HG02973 (cell line): Measurements from ENCODE around the gene HCN4.
"Not testable (repeated sequence)": the region's sequence is repeated elsewhere in the genome, so short reads cannot be mapped to it uniquely, and the experiment has no call there.

Experiments used
- ATAC-seq: cut with Tn5 transposase; IDR thresholded peaks from one replicate; pipeline ENCODE4 v1.9.1; 2021; ENCODE audit warnings: moderate library complexity; ENCODE audit not compliant: unreplicated experiment

Gene HCN4

DNA sequence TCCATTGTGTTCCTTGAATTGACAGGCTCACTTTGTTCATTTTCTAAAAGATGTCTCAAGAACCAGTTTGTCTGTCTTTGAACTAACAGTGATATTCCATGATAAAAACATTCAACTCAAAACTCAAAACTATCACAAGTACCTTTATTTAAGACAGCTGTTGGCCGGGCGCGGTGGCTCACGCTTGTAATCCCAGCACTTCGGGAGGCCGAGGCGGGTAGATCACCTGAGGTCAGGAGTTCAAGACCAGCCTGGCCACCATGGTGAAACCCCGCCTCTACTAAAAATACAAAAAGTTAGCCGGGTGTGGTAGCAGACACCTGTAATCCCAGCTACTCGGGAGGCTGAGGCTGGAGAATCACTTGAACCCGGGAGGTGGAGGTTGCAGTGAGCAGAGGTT is 68.5 kb downstream of the HCN4 start:
- ATAC-seq, result not testable (repeated sequence)

DNA sequence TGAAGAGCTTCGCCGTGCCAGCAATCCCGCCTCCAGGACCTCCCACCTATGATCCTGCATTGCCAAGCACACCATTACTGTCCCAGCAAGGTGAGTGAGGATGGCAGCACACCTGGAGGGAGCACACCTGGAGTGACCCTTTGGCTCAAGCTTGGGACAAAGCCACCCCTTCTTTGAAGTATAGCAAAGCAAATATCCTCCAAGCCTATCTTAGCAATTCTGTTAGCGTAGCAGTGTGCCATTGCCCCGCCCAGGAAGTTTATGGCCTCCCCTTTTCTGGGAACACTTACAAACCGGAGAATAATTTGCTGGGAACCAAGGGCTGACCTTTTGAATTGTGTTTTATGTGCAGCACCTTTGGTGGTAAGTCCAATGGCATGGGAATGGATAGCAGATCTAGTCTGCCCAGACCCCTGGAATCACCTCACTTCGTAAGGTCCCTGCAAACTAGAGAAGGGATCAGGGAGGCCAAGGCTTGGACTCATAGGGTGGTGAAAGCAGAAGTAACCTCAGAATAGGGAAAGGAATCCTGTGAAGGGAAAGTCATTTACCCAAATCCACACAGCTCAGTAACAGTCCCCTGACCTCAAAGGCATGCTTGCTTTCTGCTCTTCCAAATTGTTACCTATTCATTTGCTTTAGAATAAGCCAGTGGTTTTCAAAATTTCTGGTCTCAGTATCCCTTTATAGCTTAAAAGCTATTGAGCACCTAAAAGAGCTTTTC is 70.1 kb downstream of the HCN4 start:
- no peak for ATAC-seq

DNA sequence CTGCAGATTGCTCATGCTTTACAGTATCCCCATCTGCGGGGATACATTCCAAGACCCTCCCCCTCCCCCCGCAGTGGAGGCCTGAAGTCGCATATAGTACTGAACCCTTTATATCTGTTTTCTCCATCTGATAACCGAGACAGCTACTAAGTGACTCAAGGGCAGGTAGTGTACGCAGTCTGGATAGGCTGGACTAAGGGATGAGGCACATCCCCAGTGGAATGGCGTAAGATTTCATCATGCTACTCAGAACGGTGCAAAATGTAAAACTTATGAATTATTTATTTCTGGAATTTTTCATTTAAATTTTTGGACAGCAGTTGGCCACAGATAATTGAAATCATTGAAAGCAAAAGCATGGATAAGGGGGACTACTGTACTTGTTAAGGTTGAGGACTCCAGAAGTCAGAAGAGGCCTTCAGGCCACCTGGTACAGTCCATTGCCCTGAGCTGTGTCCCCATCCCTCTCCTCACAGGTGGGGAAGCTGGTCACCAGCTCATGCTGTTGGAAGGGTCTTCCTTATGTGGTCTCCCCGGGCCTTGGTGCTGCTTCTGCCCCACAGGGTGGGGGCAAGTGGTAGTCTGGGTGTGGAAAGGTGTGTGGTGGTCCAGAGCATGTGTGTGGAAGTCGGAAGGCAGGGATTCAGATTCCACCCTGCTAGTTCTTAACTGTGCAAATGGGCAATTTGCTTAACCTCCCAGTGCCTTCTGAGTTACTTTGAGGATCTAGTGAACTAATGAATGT is 72.0 kb downstream of the HCN4 start:
- no peak for ATAC-seq

DNA sequence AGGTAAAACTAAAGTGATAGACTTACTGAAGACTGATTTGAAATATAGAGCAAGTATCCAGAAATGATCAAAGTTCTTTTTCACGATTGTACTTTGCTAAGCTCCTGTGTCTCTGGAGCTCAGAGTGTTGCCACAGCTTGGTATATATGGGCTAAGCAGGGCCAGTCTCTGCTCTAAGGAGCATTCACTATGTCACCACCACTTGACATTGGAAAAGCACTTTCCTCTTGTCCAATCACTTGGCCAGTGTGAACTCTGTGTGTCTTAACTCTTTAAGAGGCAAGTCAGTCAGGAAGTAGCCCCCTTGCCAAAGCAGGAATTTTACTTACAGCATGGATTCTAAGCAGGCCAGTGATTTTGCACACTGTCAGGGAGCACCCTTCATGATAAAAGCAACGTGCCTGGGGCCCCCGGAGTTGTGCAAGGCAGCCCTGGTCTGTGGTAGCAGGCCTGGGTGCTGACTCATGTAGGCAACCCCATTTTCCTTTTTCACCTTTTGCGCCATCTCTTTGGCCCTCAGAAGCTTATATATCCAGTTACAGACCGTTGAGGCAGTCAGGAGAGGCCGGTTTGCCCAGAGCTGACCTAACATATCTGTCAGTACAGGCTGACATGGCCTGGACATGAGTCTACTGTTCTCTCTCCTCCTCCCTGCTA is 73.0 kb downstream of the HCN4 start:
- ATAC-seq, result no peak

DNA sequence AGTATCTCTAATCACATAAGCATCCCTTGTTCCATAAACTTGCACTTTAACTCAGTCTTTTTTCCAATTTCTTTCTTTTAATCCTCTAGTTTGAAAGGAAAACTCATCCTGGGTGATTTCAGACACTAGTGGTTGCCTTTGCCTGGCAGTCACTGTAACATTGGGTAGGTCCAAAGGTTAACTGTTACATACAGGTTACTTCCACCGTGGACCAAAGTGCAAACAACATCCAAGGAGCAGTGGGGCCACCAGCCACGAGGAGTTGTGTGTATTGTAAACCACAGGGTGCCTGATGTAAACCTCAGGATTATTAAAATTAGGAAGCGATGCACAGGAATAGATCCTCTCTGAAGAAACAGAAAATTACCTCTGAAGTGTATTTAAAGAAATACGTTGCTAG is 75.0 kb downstream of the HCN4 start:
- ATAC-seq, result no peak

DNA sequence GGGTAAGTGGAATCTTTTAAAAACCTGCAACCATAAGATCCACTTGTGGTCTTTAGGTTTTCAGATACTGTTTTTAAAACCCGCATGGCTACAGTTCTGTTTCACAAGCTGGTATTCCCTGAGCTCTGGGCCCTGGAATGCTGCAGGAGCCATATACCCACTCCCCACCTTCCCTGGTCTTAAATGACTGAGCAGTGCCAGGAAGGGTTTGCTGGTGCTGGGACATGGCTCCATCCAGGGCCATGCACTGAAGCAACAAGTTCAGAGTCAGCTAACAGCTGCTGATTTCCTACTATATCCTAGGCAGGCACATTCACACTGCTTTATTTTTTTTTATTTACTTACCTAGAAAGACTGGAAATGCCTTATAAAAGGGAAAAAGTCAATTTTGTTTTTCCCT is 77.3 kb downstream of the HCN4 start:
- no peak for ATAC-seq

DNA sequence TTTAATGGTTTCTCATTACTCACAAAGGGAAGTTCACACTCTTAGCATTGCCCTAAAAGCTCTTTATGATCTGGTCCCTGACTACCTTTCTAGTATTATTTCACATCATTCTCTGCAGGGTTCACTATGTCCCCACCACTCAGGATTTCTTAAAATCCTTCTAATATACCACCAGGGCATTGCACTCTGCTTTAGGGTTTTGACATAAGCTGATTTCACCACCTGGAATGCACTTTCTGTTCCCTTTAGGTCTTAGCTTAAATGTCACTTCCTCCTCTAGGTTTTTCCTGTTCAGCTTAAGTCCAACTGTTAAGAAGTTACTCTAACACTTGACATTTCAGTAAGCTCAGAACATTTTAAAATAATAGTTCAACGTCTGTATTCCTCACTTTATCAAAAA is 81.7 kb downstream of the HCN4 start:
- no peak for ATAC-seq

DNA sequence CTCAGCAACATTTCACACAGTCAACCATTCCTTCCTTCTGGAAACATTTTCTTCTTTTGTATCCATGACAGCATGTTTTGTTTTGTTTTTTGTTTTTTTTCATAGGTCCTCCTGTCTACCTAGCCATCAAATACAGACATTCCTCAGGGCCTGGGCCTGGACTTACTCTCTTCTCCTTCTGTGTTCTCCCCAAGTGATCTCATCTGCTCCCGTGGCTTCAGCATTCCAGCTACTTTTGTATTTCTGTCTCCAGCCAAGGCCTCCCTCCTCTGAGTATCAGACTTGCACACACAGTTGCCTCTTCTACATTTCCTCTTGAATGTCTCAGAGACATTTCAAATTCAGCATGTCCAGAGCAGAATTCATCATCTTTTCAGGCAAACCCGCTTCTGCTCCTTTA is 82.4 kb downstream of the HCN4 start:
- no peak for ATAC-seq

DNA sequence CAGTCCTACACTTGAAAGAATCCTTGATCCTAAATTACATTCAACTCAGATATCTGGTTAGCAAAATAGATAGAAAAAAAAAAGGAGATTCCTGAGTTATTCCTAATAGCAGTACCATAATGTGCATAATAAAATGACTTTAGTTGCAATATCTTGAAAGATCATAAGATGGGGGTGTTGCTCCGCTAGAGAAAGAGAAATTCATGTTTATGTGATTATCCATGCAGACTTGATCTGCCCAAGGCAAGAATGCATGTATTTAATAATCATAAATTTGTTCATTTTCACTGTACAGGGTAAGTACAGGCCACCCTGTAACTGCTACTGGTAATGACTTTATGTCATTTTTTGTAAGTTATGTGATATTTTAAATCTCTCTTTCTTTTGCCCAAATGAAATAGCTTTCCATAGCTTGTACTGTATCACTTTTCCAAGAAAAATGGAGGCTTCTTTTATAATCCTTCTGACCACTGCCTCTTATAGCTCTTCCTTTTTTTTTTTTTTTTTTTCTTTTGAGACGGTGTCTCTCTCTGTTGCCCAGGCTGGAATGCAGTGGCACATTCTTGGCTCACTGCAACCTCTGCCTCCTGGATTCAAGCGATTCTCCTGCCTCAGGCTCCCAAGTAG is 84.6 kb downstream of the HCN4 start:
- ATAC-seq, result no peak

DNA sequence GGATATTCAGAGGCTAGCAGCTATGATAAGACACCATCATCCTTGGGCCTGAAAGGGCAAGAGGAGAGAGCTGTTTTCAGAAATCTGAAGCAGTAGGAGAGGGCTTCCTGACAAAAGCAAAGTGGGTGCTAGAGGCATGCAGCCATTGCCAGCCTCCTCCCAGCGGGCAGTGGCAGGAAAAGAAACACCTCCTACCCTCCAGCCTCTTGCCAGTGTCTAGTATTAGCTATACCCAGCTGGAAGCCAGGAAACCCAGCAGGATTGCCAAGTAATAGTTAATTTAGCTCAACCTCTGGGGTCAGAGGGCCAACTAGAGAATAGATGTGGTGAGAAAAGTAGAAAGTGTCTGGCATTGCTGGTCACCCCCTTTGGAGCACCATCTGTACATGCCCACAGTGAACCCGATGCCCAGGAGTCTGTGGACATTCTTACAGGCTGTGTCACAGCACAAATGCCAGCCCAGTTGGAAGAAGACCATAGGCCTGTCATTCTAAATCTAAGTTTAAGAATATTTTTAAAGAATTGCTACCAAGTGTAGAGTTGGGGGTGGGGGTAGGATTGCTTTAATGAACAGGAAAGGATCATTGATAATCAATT is 85.3 kb downstream of the HCN4 start:
- ATAC-seq, result no peak

DNA sequence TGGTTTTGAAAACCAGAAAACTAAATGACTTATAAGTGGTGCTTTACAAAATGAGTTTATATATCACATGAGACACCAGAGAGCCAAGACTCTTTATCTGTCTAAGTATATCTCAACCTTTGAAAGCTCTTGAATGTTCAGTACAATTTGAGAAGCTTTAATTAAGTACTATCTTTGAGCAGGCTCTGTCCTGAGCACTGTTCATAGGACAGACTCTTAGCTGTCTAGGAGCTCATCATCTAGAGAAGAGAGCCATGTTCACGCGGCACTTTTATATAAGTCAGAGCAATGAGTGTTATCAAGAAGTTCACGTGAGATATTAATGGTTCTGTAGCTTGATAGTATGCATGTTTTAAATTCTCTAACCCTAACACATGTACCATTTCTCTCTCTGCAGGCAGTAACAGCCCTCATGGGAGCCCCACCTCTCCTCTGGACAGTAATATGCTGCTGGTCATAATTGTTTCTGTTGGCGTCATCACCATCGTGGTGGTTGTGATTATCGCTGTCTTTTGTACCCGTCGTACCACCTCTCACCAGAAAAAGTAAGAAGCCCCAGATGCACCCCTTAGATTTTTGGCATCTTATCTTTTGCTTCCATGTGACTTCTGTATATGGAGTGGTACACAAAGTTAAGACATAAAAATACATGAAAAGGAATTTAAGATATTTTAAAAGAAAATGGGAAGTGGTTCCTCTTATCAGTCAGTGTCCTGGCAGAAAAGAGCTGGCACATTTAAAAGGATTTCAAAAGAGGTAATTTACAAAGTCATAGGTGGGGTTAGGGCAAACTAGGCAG is 86.0 kb downstream of the HCN4 start:
- no peak for ATAC-seq

DNA sequence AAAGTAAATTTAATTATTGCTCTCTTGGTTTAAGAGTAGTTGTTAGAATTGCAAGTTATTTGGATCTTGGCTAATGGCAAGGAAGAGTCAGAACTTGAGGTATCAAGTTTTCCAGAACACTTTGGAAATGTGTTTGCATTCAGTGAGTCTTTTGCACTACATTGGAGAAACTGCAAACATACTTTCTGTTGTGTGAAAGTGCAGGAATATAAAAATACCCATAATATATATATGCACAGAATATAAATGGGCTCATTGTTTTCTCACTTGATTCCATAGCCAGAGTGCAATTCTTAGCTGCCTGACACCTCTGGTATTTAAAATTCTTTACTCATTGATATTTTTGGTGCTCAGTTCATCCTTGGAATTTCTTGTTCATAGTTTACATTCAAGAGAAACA is 92.9 kb downstream of the HCN4 start:
- ATAC-seq, result no peak

DNA sequence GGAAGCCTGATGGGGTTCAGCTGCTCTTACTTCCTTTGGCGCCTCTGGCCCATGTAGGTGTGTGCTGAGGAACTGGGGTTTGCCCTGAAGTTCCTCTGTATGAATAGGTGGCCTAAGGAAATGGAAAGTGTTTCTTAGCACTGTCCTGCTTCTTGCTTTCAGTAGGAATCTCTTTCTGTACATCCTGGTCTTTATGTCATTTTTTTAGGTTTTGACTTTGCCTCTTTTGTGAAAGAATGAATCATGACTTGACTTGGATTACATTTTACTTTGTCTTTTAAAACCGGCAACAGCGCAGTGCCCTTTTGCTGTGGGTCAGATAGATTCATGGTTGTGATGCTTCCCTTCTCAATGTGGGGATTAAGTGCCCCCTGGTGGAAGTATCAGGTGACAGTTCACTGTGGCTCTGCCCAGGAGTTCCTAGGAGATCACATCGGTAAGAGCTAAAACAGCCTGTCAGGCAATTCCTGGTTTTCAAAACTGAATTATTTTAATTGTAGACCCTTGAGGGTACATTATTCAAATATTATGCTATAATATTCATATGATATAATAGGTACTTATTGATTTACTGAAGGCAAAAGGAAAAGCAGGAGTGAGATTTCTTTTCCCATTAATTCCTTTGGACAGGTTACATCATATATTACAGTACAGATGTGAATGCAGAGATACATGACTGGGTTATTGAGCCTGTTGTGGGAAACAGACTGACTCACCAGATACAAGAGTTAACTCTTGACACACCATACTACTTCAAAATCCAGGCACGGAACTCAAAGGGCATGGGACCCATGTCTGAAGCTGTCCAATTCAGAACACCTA is 95.4 kb downstream of the HCN4 start:
- ATAC-seq, result peak; percentile 53

DNA sequence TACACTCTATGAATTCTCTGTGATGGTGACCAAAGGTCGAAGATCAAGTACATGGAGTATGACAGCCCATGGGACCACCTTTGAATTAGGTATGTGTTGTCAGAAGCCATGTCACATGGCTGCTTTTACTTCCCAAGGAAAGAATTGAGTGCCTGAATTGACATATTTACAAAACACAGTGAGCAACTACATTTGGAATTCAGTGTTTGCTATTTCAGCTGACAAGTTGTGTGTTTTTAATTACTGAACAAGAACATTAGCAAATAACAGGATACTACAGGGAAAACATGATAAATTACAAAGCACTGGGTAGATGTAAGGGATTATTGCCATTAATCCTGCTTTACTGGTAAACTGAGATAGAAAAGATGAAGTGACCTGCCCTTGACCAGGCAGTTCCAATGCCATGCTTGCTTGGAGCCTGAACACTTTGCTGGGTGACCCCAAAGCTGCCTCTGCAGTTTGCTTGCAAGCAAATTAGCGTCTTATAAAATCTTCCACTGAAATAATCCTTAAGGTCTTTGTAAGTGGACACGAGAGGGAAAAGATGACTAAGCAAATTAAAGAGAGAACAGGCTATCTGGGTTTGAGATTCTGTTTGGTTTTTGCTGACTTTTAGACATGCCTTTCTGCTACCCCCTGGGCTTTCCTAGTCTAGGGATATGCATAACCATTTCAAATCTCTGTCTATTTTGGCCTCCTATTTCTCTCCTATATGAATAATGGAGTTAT is 98.2 kb downstream of the HCN4 start:
- no peak for ATAC-seq
